Measurements from ENCODE around the gene CCDC183.
"Not testable (repeated sequence)": the region's sequence is repeated elsewhere in the genome, so short reads cannot be mapped to it uniquely, and the experiment has no call there.

CCDC183 gene
- 0.10 to 1.2 (median 0.97) reads per million in 4 experiments for total RNA-seq

GRCh38 chr9:136796238-136796774, at the start of gene CCDC183:
Gene CCDC183 (plus strand): TSS chr9:136796338. CDS start chr9:136796398, 60 bp downstream.
- DNase-seq, result no peak

DNA sequence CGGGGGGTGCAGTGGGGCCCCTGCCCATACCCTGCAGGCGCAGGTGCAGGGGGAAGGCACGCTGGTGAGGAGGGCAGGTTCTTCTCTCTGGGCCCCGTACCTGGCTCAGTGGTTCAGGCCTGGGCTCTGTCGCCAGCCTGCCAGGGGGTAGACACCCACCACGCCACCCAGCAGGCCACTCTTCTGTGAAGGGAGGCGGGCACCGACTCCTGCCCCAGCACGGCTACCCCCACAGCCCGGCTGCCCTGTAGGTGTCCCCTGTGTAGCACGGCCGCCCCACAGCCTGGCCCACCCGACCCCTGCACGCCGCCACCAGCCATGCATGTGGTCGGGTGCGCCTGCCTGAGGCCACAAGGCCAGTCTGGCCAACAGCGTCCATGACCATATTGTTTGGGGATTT, 49.5 kb upstream of the CCDC183 start:
- no peak for DNase-seq

DNA sequence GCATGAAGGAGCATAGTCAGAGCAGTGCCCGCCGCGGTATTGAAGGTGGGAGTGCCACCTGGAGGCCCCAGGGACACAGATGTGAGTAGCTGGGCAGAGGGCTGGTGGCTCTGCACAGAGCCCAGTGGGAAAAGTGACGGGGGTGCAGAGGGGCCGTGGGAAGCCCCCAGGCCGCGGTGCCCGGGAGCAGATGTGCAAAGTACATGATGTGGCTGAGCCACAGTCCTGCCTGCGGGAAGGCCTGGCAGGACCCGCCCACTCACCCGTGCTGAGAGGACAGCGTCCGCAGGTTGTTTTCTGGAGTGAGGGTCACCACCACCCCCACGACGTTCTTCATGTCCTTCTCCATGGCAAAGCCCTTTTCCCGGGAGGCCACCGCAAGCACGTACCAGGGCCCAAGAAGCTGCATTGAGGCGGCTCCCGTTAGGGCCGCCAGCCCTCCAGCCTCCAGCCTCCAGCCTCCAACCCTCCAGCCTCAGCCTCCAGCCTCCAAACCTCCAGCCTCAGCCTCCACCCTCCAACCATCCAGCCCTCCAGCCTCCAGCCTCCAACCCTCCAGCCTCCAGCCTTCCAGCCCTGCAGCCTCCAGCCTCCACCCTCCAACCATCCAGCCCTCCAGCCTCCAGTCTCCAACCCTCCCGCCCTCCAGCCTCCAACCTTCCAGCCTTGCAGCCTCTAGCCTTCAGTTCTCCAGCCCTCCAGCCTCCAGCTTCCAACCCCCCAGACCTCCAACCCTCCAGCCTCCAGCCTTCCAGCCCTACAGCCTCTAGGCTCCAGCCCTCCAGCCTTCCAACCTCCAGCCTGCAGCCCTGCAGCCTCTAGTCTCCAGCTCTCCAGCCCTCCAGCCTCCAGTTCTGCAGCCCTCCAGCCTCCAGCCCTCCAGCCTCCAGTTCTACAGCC, 48.7 kb upstream of the CCDC183 start:
- no peak for DNase-seq

GRCh38 chr9:136748201-136748600, 47.9 kb upstream of the CCDC183 start, which contains the start of gene LCN6:
Gene LCN6 (minus strand): TSS chr9:136748525. CDS start chr9:136748483, 42 bp downstream.
- DNase-seq, result no peak

DNA sequence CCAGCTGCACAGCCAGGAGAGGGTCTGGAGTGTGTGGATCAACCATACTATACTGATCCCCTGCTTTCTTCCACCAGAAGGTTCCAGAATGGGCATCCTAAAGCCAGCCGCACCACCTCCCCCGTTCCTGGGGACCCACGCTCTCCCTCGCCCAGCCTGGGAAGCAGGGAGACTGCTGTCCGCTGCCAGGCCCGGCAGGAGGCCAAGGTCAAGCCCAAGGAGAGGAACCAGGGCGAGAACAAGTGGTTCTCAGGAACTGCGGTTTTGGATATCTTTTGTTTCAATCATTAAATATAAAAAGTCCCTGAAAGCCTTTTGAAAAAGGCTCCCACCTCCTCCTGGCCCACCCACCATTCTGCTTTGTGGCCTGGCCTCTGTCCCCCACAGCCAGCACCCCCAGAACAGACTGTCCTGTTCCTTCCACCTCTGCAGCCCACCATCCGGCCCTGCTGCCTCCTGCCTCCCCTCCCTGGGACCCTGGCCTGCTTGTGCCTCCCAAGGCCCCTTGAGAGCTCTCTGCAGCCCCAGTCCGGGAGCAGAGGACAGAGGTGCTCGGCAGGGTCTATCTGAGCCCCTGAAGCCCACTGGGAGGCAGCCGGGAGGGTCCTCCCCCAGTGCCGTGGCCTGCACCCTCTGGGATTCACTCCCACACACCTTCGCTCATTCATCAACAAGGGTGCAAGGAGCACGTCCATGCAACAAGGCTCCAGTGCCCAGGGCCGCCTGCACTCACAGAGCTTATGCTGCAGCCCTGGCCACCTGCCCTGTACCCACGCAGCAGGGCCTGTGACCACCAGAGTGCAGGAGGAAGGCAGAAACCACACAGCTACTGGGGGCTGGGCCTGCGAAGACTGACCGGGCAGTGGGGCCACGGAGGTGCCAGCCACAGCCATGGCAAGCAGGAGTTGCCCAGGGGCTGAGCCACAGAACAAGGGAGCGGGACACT, 47.2 kb upstream of the CCDC183 start:
- no peak for DNase-seq

DNA sequence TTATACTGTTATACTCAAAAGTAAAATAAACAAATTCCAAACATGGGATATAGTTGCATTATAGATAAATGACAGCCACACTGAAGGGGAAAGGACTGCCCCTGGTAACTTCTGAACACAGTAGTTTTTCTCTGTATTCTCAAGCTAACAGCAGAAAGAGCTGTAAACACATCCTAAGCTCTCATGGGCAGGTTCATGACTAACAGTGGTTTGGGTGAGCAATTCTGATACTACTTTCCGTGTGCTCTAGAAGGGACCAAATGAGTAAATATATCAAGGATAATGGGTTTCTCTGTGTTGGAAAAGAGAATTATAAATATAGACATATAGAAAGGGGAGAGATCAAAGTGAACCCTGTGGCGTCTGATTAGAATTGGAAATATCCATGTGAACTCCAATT, 45.6 kb upstream of the CCDC183 start:
- no peak for DNase-seq

- DNase-seq, result no peak
These were observed 44.9 kb upstream of the CCDC183 start for GRCh38 chr9:136751244-136751643.

GRCh38 chr9:136751814-136752213, 44.3 kb upstream of the CCDC183 start:
- DNase-seq, result no peak

GRCh38 chr9:136753371-136754058, 42.6 kb upstream of the CCDC183 start:
- DNase-seq, result no peak

DNA sequence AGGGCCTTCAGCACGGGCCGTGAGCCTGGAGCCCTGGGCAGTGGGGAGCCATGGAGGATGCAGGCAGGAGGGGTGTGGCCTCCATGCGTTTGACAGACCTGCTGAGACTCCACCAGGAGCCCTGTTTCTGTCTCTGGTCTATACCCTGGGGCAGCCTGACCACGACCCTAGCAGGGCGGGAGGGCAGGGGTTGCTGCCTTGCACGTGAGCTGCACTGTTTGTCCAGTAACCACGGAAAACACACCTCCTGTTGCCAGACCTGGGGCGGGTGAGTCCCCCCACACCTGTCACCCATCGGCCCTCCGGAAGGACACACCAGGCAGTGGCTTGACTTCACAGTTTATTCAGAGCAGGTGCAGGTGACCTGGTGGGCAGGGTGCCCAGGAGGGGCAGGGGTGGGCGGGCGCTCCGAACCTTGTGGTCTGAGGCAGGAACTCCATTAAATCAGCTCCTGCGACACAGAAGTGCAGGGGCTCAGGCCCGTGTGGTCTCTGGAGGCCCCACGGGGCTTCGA, 42.0 kb upstream of the CCDC183 start:
- DNase-seq, result no peak

DNA sequence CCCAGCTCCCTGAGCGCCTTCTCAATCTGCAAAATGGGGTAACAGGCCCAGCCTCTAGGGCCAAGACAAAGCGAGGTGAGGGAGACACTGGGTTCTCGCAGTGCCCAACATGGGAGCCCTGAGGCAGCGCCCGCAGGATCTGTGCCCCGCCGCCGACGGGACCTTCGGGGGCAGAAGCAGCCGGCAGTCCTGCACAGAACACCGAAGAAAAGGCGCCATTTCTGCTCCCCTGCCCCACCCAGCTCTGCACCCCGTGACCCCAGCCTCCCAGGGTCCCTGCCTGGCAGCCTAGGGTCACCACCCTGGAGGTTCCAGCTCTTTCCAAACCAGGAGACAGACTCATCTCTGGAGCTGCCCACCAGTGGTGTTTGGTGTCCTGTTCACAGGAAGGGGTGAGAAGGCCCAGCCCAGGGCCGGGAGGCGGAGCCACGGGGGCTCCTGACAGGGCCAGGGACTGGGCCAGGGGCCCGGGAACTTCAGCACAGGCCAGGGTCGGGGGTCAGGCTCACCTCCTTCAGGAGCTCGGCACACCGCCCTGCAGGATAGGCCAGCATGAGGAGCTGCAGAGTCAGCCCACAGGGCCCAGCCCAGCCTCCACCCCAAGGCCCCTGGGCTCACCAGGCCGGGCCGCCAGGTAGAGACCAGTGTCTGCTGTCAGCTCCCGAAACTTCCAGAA, 41.4 kb upstream of the CCDC183 start:
- no peak for DNase-seq

DNA sequence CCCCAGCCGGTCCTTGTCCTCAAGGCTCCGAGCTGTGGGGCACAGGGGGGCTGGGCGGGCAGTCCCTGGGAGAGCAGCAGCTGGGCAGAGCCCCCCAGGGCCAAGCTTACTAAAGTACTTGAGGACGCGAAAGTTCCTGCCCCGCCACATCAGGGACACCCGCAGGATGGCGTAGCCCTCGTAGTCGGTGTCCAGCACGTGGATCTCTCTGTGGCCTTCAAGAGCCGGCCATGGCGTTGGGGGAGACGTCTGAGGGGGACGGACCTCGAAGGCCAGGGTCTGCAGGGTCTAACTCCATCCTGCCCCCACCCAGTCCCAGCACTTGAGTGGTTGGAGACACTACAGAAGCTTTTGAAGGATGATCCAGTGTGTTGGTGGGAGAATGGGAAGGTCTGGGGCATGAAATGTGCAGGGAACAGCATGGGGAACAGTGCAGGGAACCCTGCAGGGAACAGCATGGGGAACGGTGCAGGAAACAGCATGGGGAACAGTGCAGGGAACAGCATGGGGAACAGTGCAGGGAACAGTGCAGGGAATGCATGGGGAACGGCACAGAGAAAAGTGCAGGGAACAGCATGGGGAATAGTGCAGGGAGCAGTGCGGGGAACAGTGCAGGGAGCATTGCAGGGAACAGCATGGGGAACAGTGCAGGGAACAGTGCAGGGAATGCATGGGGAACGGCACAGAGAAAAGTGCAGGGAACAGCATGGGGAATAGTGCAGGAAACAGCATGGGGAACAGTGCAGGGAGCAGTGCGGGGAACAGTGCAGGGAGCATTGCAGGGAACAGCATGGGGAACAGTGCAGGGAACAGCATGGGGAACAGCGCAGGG, 40.6 kb upstream of the CCDC183 start:
- not testable (repeated sequence) for DNase-seq

DNA sequence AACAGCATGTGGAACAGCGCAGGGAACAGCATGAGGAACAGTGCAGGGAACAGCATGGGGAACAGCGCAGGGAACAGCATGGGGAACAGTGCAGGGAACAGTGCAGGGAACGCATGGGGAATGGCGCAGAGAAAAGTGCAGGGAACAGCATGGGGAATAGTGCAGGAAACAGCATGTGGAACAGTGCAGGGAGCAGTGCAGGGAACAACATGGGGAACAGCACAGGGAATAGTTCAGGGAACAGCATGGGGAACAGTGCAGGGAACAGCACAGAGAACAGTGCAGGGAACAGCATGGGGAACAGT, 40.1 kb upstream of the CCDC183 start:
- DNase-seq, result no peak

DNA sequence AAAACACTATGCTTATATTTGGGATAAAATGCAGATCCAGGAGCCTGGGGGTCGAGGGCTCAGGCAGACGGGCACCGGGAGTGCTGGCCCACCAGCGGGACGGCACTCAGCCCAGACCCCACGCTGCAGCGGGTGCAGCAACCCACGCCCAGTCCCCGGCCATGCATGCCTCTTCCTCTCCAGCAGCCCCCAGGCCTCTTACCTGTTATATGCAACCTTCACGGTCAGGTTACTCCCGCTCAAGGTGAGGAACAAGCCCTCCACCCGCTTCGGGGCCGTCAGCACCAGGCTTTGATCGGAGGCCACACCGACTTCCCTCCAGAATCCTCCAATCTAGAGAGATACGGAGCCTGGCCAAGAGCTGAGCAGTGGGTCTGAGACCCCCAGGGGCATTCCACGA, 39.3 kb upstream of the CCDC183 start:
- no peak for DNase-seq

DNA sequence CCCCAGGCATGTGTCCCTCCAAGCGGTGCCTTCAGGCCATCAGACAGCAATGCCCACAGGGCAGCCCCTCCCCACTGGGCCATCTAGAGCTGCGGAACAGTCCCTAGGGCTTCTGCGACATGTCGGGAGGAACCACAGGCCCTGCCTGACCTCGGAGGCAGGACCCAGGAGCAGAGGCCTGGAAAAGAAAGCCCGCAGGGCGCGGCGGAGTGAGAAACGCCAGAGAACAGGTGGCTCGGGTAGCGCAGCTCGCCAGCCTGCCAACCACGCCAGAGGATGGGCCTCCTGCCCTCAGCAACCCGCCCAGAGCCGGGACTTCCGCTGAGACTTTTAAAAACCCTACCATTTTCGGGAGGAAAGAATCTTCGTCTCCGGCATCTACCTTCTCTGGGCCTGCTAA, 38.8 kb upstream of the CCDC183 start:
- DNase-seq, result no peak

- DNase-seq, result no peak
These were observed 38.4 kb upstream of the CCDC183 start for GRCh38 chr9:136757751-136758140.

- DNase-seq, result no peak
These were observed 37.1 kb upstream of the CCDC183 start for GRCh38 chr9:136759001-136759400.

GRCh38 chr9:136759436-136760325, 36.5 kb upstream of the CCDC183 start:
- no peak for DNase-seq

DNA sequence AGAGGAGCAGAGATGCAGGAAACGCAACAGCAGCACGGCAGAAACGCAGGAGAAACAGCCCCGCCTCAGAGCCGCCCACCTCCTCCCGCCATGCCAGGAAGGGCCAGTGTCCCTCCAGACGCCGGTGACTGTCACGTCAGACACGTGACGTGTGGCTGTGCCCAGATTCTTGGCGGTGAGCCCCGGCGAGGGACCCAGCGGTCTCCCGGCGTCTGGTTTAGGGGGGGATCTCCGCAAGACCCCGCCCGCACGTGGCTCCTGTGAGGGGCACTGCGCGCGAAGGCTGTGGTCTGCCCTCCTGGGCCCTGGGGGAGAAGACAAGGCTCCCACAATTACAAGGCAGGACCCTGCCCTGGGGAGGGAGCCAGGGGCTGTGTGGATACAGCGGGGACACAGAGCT, 35.7 kb upstream of the CCDC183 start:
- DNase-seq, result no peak
